Limb (tissue), 2 donors: ENCODE data around the gene C19orf18.

Experiments
- DNase-seq, 2 donors: peaks; one replicate each; pipeline ENCODE4 v3.0.0-alpha.2; 2016; ENCODE audit errors: extremely low spot score in 2 of 2

C19orf18 gene

GRCh38 chr19:57947419-57948134 lies 26.8 kb downstream of the C19orf18 start, which contains the start of gene ZNF256:
Gene ZNF256, minus strand, starts transcription at chr19:57947706. Its CDS starts 232 bp downstream, at chr19:57947474.
- peak; percentile 96 to 97 for DNase-seq

- no peak for DNase-seq
Observed at GRCh38 chr19:57947088-57947418, 27.3 kb downstream of the C19orf18 start.

GRCh38 chr19:57946316-57946715 lies 28.0 kb downstream of the C19orf18 start:
- no peak for DNase-seq

- DNase-seq = no peak
Observed at GRCh38 chr19:57941593-57941992, 32.7 kb downstream of the C19orf18 start.

GRCh38 chr19:57935731-57936130 lies 38.6 kb downstream of the C19orf18 start:
- DNase-seq = no peak

DNA sequence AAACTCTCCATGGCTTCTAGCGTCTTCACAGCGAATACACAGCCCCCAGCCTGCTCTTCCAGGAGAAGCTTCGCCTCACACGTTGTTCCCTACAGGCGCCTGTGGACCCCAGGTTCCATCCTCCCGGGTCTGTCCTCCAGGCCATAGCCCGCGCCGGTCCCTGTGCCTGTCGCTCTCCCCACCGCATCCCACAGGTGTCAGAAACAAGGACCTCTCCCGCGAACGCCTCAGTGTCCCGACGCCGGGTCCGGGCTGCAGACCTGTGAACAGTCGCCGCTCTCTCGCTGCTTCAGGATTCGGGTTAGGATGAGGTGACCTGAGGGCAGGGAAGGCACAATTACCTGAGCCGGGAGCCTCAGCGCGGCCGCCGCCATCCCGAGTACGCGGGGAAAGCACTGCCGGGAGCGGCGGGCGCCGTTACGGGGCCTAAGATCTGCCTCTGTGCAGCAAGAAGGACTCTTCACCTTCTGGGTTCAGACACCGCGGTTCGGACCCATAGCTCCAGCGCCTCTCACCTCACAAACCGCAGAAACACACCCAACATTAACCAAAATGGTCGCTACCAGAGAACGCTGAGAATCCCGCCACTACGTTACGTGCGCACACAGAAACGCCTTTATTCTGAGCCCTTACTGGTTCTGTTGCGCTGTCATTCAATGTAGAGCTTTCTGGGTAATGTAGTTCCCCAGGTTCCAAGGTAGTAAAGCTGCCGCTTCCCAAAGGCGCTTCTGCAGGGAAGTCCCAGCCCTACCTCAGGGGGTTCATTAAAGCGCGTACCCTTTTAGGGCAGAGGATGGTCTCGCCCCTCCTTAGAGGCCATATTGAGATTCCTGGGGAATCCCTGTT lies 39.3 kb downstream of the C19orf18 start, which contains the start of gene ZNF418:
Gene ZNF418 (minus strand): TSS at position 583 of the 846 bp plus-strand sequence. CDS start 1,580 bp downstream, outside the sequence.
- peak; percentile 81 to 92 for DNase-seq

GRCh38 chr19:57927587-57927986 lies 46.7 kb downstream of the C19orf18 start:
- DNase-seq = no peak

GRCh38 chr19:57916168-57916995 lies 58.0 kb downstream of the C19orf18 start, which contains the start of gene ZNF417:
Gene ZNF417, minus strand, starts transcription at chr19:57916592. Its CDS starts 181 bp downstream, at chr19:57916411.
- DNase-seq = peak; percentile 88 to 97

GRCh38 chr19:57914531-57914930 lies 59.8 kb downstream of the C19orf18 start:
- DNase-seq = no peak
